PC-9 (cell line): ENCODE results near the gene KCND1. TPM values are rescaled to one million over a fixed set of nuclear protein-coding genes. Genes with fewer than 3 reads are reported as not detected.

ENCODE experiments used
- BruUV-seq: library from RNA; stranded (reverse); fragments of 400-500 nt; replicated peaks from 2 replicates; lab custom pipeline; 2021; lab: Mats Ljungman, UMichigan
- CTCF ChIA-PET: fragments of 300-600 bp; sonication (Branson Sonifier 250); formaldehyde crosslinking; loops from one replicate; lab custom pipeline; 2022; ENCODE audit warnings: antibody characterized with exemption; lab: Charles Lee
- POLR2A ChIA-PET: fragments of 300-600 bp; sonication (Branson Sonifier 250); formaldehyde crosslinking; loops from one replicate; lab custom pipeline; 2022; ENCODE audit warnings: antibody characterized with exemption; ENCODE audit not compliant: unreplicated experiment; lab: Charles Lee
- DNase-seq, 2 experiments: peaks; one replicate each; pipeline versions ENCODE4 v3.0.0 to v3.0.0-alpha.2; 2015 to 2022; ENCODE audit warnings: mixed read lengths in 1 of 2
- H2AFZ ChIP-seq: fragments of 200-600 bp; sonication (generic); 2 replicates; pipeline ENCODE4 v1.8.1; 2017; ENCODE audit warnings: antibody characterized with exemption
- H3F3A ChIP-seq: fragments of 200-600 bp; sonication (generic); 2 replicates; pipeline ENCODE4 v1.8.1; 2017; ENCODE audit warnings: antibody characterized with exemption, mild to moderate bottlenecking, low read depth; ENCODE audit not compliant: insufficient read depth
- H3K27ac ChIP-seq: fragments of 200-600 bp; sonication (generic); 2 replicates; pipeline ENCODE4 v1.6.1; 2016; ENCODE audit warnings: mixed run types
- H3K27me3 ChIP-seq: fragments of 200-600 bp; sonication (generic); 2 replicates; pipeline ENCODE4 v1.6.1; 2016; ENCODE audit warnings: low read depth, mixed run types; ENCODE audit not compliant: insufficient read depth
- H3K36me3 ChIP-seq: fragments of 200-600 bp; sonication (generic); 2 replicates; pipeline ENCODE4 v1.6.1; 2016; ENCODE audit warnings: low read depth, mixed run types
- H3K4me1 ChIP-seq: fragments of 200-600 bp; sonication (generic); replicated peaks from 2 replicates; pipeline ENCODE4 v1.6.1; 2016; ENCODE audit warnings: mixed run types; ENCODE audit not compliant: insufficient read depth
- H3K4me2 ChIP-seq: fragments of 200-600 bp; sonication (generic); 2 replicates; pipeline ENCODE4 v1.6.1; 2017; ENCODE audit warnings: mixed run types
- H3K4me3 ChIP-seq: fragments of 200-600 bp; sonication (generic); 2 replicates; pipeline ENCODE4 v1.6.1; 2016; ENCODE audit warnings: mixed run types
- H3K79me2 ChIP-seq: fragments of 200-600 bp; sonication (generic); 2 replicates; pipeline ENCODE4 v1.6.1; 2017; ENCODE audit warnings: low read depth, mixed run types
- H3K9me2 ChIP-seq: fragments of 200-600 bp; sonication (generic); 2 replicates; pipeline ENCODE4 v1.8.1; 2017; ENCODE audit warnings: mild to moderate bottlenecking; ENCODE audit not compliant: insufficient read depth
- H3K9me3 ChIP-seq: fragments of 200-600 bp; sonication (generic); 2 replicates; pipeline ENCODE4 v1.8.1; 2016; ENCODE audit warnings: low read depth; ENCODE audit not compliant: insufficient read depth
- H4K20me1 ChIP-seq: fragments of 200-600 bp; sonication (generic); 2 replicates; pipeline ENCODE4 v1.8.1; 2017; ENCODE audit not compliant: insufficient read depth
- EZH2 ChIP-seq: fragments of 200-600 bp; sonication (generic); IDR thresholded peaks from 2 replicates; pipeline ENCODE4 v1.8.0; 2017; ENCODE audit warnings: antibody characterized with exemption, low read depth
- intact Hi-C: fragments of 100-400 bp; cut with micrococcal nuclease; formaldehyde crosslinking; loops from one replicate; pipeline ENCODE4 v1.10.0; 2022; ENCODE audit not compliant: unreplicated experiment
- total RNA-seq: library from RNA; stranded (reverse); gene quantifications from 2 replicates; pipeline ENCODE4 v1.2.3, GENCODE V29; 2021
- TF ChIP-seq, protein P1 (sequence below): fragments of 200-600 bp; sonication (generic); conservative IDR thresholded peaks from 2 replicates; pipeline ENCODE4 v1.6.1; 2017; ENCODE audit warnings: mixed run types, antibody characterized with exemption, mild to moderate bottlenecking, moderate library complexity

Gene KCND1
- total RNA-seq, 1 experiment from 2014 or later: 2.2 TPM

GRCh38 chrX:48966796-48967579, 4.7 kb downstream of the KCND1 start:
- H3K9me3 ChIP-seq: no peaks in the 10 kb centered on the region
- H3K27ac ChIP-seq: no peak overlapping the region
- ChIA-PET CTCF (no interaction called here), POLR2A (no interaction called here)
- H3K4me1 ChIP-seq: no peaks in the 10 kb centered on the region
- no peaks in the 10 kb centered on the region for H3K9me2 ChIP-seq
- H3F3A ChIP-seq: no peaks in the 10 kb centered on the region
- no peak overlapping the region for H2AFZ ChIP-seq
- BruUV-seq: no TSS peak
- TF ChIP-seq, protein P1, sequence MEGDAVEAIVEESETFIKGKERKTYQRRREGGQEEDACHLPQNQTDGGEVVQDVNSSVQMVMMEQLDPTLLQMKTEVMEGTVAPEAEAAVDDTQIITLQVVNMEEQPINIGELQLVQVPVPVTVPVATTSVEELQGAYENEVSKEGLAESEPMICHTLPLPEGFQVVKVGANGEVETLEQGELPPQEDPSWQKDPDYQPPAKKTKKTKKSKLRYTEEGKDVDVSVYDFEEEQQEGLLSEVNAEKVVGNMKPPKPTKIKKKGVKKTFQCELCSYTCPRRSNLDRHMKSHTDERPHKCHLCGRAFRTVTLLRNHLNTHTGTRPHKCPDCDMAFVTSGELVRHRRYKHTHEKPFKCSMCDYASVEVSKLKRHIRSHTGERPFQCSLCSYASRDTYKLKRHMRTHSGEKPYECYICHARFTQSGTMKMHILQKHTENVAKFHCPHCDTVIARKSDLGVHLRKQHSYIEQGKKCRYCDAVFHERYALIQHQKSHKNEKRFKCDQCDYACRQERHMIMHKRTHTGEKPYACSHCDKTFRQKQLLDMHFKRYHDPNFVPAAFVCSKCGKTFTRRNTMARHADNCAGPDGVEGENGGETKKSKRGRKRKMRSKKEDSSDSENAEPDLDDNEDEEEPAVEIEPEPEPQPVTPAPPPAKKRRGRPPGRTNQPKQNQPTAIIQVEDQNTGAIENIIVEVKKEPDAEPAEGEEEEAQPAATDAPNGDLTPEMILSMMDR: no peak
- TF ChIP-seq EZH2: no peak
- intact Hi-C loops: no loop called here
- no peaks in the 10 kb centered on the region for H3K36me3 ChIP-seq
- H3K4me3 ChIP-seq: no peak overlapping the region
- no peaks in the 10 kb centered on the region for H4K20me1 ChIP-seq
- H3K4me2 ChIP-seq: no peak overlapping the region
- no peaks in the 10 kb centered on the region for H3K79me2 ChIP-seq
- H3K27me3 ChIP-seq: no peaks in the 10 kb centered on the region
- no peak for DNase-seq

GRCh38 chrX:48965959-48966358, 5.7 kb downstream of the KCND1 start:
- Histone ChIP-seq H3K9me2 (no peaks in the 10 kb centered on the region), H3K4me1 (no peaks in the 10 kb centered on the region), H3K27me3 (no peaks in the 10 kb centered on the region), H3K79me2 (no peaks in the 10 kb centered on the region), H2AFZ (no peak overlapping the region), H3K9me3 (no peaks in the 10 kb centered on the region), H3K4me3 (no peak overlapping the region), H3K27ac (no peak overlapping the region), H3K4me2 (no peak overlapping the region), H4K20me1 (no peaks in the 10 kb centered on the region), H3K36me3 (no peaks in the 10 kb centered on the region), H3F3A (no peaks in the 10 kb centered on the region)
- DNase-seq: no peak
- no TSS peak for BruUV-seq
- ChIA-PET POLR2A (no interaction called here), CTCF (no interaction called here)
- intact Hi-C loops: no loop called here
- TF ChIP-seq, protein P1: no peak
- no peak for TF ChIP-seq EZH2

DNA sequence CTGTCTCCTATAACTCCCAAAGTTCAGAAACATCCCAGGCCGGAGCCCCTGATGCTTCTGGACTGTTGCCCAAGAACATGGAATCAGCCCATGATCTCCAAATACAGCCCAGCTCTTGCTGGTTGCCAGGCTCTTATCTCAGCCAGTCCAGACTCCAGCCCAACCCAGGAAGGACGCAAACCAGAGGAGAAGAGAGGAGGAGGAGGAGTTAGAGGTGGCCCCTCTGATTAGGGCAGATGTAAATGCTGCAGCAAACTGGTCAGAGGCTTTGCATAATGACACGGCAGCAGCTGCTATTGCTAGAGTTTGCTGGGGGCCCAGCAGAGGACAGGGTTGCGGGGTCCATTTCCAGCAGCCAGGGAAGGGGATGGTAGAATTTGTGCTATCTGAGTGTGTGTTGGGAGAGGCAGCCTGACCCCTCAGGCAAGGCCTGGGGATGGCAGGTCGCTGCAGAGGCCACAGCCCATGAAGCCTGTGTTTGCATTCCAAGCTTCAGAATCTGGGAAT, 10.0 kb downstream of the KCND1 start:
- H3K27ac ChIP-seq: no peak overlapping the region
- no peaks in the 10 kb centered on the region for H3F3A ChIP-seq
- TF ChIP-seq EZH2: no peak
- TF ChIP-seq, protein P1: no peak
- intact Hi-C loops: no loop called here
- no peaks in the 10 kb centered on the region for H3K4me1 ChIP-seq
- no peaks in the 10 kb centered on the region for H3K36me3 ChIP-seq
- no peak overlapping the region for H3K4me3 ChIP-seq
- no peaks in the 10 kb centered on the region for H3K27me3 ChIP-seq
- no peak overlapping the region for H3K4me2 ChIP-seq
- no peak for DNase-seq
- H3K9me3 ChIP-seq: no peaks in the 10 kb centered on the region
- no TSS peak for BruUV-seq
- POLR2A ChIA-PET: no interaction called here
- H3K9me2 ChIP-seq: no peaks in the 10 kb centered on the region
- CTCF ChIA-PET: no interaction called here
- H4K20me1 ChIP-seq: no peaks in the 10 kb centered on the region
- H3K79me2 ChIP-seq: peaks cover 1% of the 10 kb centered on the region; the same call in 1 of the 2 replicates
- no peak overlapping the region for H2AFZ ChIP-seq
